Hepatocyte (in vitro differentiated cells): ENCODE results near the gene GPR75.

Source experiments
- CTCF ChIP-seq: fragments of 200-600 bp; sonication (generic); IDR thresholded peaks from 2 replicates; pipeline ENCODE4 v1.5.1; 2016; ENCODE audit warnings: antibody characterized with exemption, mild to moderate bottlenecking; ENCODE audit not compliant: poor library complexity
- EZH2 ChIP-seq: fragments of 200-600 bp; sonication (generic); IDR thresholded peaks from 2 replicates; pipeline ENCODE4 v1.6.1; 2016; ENCODE audit warnings: antibody characterized with exemption, mild to moderate bottlenecking, borderline replicate concordance
- EZH2phosphoT487 ChIP-seq: fragments of 200-600 bp; sonication (generic); IDR thresholded peaks from one replicate; pipeline ENCODE4 v1.6.1; 2018; ENCODE audit warnings: antibody characterized with exemption, mild to moderate bottlenecking, low read depth, moderate library complexity; ENCODE audit not compliant: unreplicated experiment, severe bottlenecking

- TF ChIP-seq CTCF = no peak
- TF ChIP-seq EZH2 = no peak
- TF ChIP-seq EZH2phosphoT487 = no peak
These were observed 17.8 kb upstream of the GPR75 start for GRCh38 chr2:53877556-53877955.
